ENCODE measurements around the gene MAML2.

- TF ChIP-seq USF2 (IDR thresholded peaks at IDR 0.05; ENCODE audit: borderline replicate concordance, low read depth, low read length) = no peak
- no peak for TF ChIP-seq CTCF (IDR thresholded peaks at IDR 0.05)
- TF ChIP-seq TAF1 (IDR thresholded peaks at IDR 0.05; ENCODE audit: borderline replicate concordance, low read depth, low read length) = no peak
- TF ChIP-seq FOXM1 (IDR thresholded peaks at IDR 0.05; ENCODE audit: low read depth) = no peak
- no peak for TF ChIP-seq POLR2AphosphoS5 (IDR thresholded peaks at IDR 0.05; ENCODE audit: low read depth, low read length)
- no peak for TF ChIP-seq RCOR1 (IDR thresholded peaks at IDR 0.05; ENCODE audit: low read length)
- TF ChIP-seq RAD21 (IDR thresholded peaks at IDR 0.05; ENCODE audit: low read length) = no peak
- no peak for TF ChIP-seq PBX3 (IDR thresholded peaks at IDR 0.05)
Observed at GRCh38 chr11:96214777-96215109, 128.3 kb downstream of the MAML2 start.

All from SK-N-SH (cell line).